ENCODE data around the gene PSMB2. TPM values are rescaled to one million over a fixed set of nuclear protein-coding genes. Genes with fewer than 3 reads are reported as not detected.

The PSMB2 gene
- polyA plus RNA-seq, 1 experiment, result 82.3 TPM

DNA sequence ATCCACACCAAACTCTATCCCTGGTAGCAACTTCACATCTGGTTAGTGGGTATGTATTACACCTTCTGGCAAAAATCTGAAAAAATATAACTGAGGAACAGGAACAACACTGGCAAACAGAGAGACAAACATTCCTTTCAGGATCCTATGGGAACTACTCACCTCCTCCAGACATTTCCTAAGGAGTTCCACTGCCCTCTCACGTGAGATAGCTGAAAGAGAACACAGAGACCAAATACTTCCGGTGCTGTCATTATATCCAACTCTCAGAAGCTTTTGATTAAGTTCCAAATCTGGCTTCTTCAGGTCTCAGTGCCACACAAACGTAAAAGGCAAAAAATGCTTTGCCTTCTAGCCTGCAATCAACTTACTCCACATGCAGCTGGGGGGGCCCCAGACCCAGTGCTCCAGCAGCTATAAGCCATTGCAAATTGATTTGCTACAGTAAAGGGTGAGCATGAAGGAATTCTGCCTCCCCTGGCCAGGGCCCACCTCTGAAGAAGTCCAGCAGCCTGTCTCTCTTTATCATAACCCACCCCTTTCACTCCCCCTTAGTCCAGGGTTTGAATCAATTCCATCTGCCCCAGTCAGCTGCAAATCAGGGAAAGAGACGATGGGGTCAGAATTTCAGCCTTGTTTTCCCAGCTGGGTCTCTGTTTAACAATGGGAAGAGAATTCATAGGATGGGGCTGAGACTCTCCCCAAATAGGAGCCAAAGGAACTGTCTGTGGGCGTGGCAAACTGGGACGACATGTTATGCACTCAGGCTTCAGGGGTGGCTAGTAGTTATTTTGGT lies 36.1 kb downstream of the PSMB2 start:
- Histone ChIP-seq H3K4me3 (ENCODE audit: low read depth, low read length) (no peak overlapping the region), H3K27me3 (ENCODE audit: control insufficient read depth, insufficient read depth, low read length) (no peaks in the 10 kb centered on the region), H3K36me3 (ENCODE audit: control insufficient read depth, insufficient read depth, low read length) (peaks cover 11% of the 10 kb centered on the region)
- ChIA-PET CTCF (interaction anchor here (0.5 to 2.1 kb wide), 6 partner anchors 15 to 402 kb away, joined by 3 to 8 read pairs (median 4); partner anchors contain the start of gene TFAP2E), POLR2A (no interaction called here)
- DNase-seq (ENCODE audit: low read depth), result no peak
- TF ChIP-seq, protein P1, sequence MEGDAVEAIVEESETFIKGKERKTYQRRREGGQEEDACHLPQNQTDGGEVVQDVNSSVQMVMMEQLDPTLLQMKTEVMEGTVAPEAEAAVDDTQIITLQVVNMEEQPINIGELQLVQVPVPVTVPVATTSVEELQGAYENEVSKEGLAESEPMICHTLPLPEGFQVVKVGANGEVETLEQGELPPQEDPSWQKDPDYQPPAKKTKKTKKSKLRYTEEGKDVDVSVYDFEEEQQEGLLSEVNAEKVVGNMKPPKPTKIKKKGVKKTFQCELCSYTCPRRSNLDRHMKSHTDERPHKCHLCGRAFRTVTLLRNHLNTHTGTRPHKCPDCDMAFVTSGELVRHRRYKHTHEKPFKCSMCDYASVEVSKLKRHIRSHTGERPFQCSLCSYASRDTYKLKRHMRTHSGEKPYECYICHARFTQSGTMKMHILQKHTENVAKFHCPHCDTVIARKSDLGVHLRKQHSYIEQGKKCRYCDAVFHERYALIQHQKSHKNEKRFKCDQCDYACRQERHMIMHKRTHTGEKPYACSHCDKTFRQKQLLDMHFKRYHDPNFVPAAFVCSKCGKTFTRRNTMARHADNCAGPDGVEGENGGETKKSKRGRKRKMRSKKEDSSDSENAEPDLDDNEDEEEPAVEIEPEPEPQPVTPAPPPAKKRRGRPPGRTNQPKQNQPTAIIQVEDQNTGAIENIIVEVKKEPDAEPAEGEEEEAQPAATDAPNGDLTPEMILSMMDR (IDR thresholded peaks at IDR 0.05; ENCODE audit: insufficient read depth, low read depth, low read length), result no peak

DNA sequence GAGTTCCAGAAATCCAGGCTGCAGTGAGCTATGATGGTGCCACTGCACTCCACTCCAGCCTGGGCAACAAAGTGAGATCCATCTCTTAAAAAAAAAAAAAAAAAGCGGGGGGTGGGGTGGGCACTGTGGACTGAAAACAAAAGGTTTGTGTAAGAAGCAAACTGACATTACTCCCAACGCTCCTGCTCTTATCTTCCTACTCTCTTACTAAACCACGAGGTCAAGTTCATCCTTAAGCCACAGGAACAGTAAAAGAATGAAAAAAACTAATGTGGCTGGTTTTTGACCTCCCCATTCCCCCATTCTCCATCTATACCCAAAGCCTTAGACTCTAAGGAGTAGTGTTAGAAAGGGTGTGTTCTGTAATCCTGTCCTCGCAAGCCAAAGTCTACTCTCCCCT lies 37.4 kb downstream of the PSMB2 start:
- CTCF ChIA-PET, result interaction anchor here (0.7 to 2.1 kb wide), 3 partner anchors 39 to 134 kb away, joined by 3 to 8 read pairs (median 4); no protein-coding TSS in a partner anchor
- TF ChIP-seq, protein P1 (IDR thresholded peaks at IDR 0.05; ENCODE audit: insufficient read depth, low read depth, low read length), result no peak
- H3K27me3 ChIP-seq (ENCODE audit: control insufficient read depth, insufficient read depth, low read length), result no peaks in the 10 kb centered on the region
- no peak for DNase-seq (ENCODE audit: low read depth)
- H3K4me3 ChIP-seq (ENCODE audit: low read depth, low read length), result no peak overlapping the region
- H3K36me3 ChIP-seq (ENCODE audit: control insufficient read depth, insufficient read depth, low read length), result peaks cover 9% of the 10 kb centered on the region
- POLR2A ChIA-PET, result no interaction called here

DNA sequence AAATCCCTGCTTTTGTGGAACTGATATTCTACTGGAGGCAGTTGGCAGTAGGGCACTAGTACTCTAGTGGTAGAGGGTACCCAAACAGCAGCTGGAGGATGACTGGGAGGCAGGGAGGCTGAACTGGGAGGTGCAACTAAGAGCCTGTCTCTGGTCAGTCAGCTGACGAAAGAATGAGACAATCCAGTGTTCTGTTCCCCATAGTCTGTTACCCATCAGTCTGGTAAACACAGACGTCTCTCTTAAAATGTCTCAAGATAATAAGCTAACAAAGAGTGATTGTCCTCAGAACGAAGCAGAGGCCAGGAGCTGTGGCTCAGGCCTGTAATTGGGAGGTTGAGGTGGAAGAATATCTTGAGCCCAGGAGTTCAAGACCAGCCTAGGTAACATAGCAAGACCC lies 37.9 kb downstream of the PSMB2 start:
- H3K36me3 ChIP-seq (ENCODE audit: control insufficient read depth, insufficient read depth, low read length), result peaks cover 8% of the 10 kb centered on the region
- no peaks in the 10 kb centered on the region for H3K27me3 ChIP-seq (ENCODE audit: control insufficient read depth, insufficient read depth, low read length)
- POLR2A ChIA-PET, result no interaction called here
- no peak overlapping the region for H3K4me3 ChIP-seq (ENCODE audit: low read depth, low read length)
- CTCF ChIA-PET, result interaction anchor here (0.7 to 2.4 kb wide), 3 partner anchors 39 to 135 kb away, joined by 3 to 8 read pairs (median 4); no protein-coding TSS in a partner anchor
- no peak for DNase-seq (ENCODE audit: low read depth)
- TF ChIP-seq, protein P1 (IDR thresholded peaks at IDR 0.05; ENCODE audit: insufficient read depth, low read depth, low read length), result no peak

DNA sequence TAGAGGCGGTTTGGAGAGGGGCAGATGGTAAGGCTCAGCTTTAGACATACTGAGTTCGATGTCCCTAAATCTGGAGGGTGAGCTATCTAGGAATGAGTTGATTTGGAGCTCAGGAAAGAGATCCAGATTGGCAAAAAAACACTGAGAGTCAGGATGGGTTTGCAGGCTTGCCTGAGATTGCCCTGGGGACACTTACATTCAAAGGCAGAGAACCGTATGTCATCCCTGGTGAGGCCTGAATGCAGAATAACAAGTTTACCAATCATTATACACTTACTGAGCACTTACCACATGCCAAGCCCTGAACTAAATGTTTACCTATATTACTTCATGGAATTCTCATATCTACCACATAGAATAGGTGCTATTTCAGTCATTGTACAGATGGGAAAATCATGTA lies 40.7 kb downstream of the PSMB2 start:
- POLR2A ChIA-PET, result no interaction called here
- H3K27me3 ChIP-seq (ENCODE audit: control insufficient read depth, insufficient read depth, low read length), result no peaks in the 10 kb centered on the region
- H3K4me3 ChIP-seq (ENCODE audit: low read depth, low read length), result no peak overlapping the region
- H3K36me3 ChIP-seq (ENCODE audit: control insufficient read depth, insufficient read depth, low read length), result peaks cover 10% of the 10 kb centered on the region
- CTCF ChIA-PET, result interaction anchor here (0.9 kb wide), 2 partner anchors 8 to 115 kb away, joined by 3 read pairs; no protein-coding TSS in a partner anchor
- TF ChIP-seq, protein P1 (IDR thresholded peaks at IDR 0.05; ENCODE audit: insufficient read depth, low read depth, low read length), result no peak
- DNase-seq (ENCODE audit: low read depth), result no peak

DNA sequence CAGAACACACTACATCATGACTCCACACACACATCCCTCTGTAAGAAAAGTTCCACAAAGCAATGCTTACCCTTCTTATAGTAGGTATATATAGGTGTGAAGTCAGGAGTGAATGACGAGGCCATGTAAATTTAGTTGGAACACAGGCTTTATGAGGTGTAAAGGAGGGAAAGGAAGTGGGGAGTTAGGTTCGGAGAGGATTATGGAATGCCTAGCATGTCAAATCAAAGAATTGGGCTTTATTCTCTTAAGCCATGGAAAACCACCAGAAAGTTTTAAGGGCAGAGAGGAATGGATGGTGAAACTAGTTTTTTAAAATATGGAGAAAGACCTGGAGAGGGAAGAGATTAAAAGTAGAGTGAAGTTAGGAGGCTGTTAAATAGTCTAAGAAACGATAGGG lies 41.9 kb downstream of the PSMB2 start:
- ChIA-PET CTCF (interaction anchor here (1.7 kb wide), 1 partner anchor 31 kb away, joined by 4 read pairs; no protein-coding TSS in a partner anchor), POLR2A (no interaction called here)
- TF ChIP-seq, protein P1 (IDR thresholded peaks at IDR 0.05; ENCODE audit: insufficient read depth, low read depth, low read length), result no peak
- H3K27me3 ChIP-seq (ENCODE audit: control insufficient read depth, insufficient read depth, low read length), result no peaks in the 10 kb centered on the region
- no peak for DNase-seq (ENCODE audit: low read depth)
- H3K36me3 ChIP-seq (ENCODE audit: control insufficient read depth, insufficient read depth, low read length), result peaks cover 10% of the 10 kb centered on the region
- no peak overlapping the region for H3K4me3 ChIP-seq (ENCODE audit: low read depth, low read length)

All from BJ (cell line).